ENCODE results near the gene MYL5.

DNA sequence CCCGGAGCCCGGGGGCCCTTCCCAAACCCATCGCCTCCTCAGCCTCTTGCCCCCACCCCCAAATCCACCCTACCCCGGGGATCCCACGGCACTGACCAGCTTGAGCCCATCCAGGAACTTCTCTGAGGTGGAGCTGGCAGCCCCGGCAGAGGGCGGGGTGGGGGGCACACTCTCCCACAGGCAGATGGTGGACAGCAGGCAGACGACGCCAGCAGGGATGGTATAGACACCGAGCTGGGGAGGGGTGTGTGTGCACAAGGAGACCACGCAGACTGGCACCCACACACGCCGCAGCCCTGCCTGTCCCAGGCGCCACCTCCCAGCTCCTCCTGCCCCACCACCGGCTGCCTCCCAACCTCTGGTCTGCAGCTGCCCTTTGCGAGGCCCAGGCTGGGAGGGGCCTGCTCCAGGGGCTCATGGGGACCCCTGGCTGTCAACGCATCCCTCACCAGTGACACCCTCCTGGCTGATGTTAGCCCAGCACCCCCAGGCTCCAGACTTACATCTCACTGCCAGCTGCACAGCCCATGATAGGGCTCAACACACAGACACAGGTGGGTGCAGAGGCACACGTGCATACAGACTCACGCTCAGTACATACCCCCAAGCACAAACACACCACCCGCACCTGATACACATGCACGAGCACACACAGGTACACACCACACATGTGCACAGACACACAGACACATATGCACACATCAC, 10.4 kb downstream of the MYL5 start:
- TF ChIP-seq, protein P1, sequence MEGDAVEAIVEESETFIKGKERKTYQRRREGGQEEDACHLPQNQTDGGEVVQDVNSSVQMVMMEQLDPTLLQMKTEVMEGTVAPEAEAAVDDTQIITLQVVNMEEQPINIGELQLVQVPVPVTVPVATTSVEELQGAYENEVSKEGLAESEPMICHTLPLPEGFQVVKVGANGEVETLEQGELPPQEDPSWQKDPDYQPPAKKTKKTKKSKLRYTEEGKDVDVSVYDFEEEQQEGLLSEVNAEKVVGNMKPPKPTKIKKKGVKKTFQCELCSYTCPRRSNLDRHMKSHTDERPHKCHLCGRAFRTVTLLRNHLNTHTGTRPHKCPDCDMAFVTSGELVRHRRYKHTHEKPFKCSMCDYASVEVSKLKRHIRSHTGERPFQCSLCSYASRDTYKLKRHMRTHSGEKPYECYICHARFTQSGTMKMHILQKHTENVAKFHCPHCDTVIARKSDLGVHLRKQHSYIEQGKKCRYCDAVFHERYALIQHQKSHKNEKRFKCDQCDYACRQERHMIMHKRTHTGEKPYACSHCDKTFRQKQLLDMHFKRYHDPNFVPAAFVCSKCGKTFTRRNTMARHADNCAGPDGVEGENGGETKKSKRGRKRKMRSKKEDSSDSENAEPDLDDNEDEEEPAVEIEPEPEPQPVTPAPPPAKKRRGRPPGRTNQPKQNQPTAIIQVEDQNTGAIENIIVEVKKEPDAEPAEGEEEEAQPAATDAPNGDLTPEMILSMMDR (tag by site-specific recombination; IDR thresholded peaks at IDR 0.05) = no peak
- TF ChIP-seq, protein P2, sequence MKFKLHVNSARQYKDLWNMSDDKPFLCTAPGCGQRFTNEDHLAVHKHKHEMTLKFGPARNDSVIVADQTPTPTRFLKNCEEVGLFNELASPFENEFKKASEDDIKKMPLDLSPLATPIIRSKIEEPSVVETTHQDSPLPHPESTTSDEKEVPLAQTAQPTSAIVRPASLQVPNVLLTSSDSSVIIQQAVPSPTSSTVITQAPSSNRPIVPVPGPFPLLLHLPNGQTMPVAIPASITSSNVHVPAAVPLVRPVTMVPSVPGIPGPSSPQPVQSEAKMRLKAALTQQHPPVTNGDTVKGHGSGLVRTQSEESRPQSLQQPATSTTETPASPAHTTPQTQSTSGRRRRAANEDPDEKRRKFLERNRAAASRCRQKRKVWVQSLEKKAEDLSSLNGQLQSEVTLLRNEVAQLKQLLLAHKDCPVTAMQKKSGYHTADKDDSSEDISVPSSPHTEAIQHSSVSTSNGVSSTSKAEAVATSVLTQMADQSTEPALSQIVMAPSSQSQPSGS (tag by site-specific recombination; IDR thresholded peaks at IDR 0.05; ENCODE audit: low read depth) = no peak

Measured in HEK293 (cell line).